ENCODE results near the gene LDLR.

LDLR gene

DNA sequence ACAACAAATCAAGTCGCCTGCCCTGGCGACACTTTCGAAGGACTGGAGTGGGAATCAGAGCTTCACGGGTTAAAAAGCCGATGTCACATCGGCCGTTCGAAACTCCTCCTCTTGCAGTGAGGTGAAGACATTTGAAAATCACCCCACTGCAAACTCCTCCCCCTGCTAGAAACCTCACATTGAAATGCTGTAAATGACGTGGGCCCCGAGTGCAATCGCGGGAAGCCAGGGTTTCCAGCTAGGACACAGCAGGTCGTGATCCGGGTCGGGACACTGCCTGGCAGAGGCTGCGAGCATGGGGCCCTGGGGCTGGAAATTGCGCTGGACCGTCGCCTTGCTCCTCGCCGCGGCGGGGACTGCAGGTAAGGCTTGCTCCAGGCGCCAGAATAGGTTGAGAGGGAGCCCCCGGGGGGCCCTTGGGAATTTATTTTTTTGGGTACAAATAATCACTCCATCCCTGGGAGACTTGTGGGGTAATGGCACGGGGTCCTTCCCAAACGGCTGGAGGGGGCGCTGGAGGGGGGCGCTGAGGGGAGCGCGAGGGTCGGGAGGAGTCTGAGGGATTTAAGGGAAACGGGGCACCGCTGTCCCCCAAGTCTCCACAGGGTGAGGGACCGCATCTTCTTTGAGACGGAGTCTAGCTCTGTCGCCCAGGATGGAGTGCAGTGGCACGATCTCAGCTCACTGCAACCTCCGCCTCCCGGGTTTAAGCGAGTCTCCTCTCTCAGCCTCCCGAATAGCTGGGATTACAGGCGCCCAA, at the start of gene LDLR:
TSS of gene LDLR (plus strand) at position 210 of the 760 bp plus-strand sequence. CDS start at position 296, 86 bp downstream.
- DNase-seq, result peak; percentile 94

DNA sequence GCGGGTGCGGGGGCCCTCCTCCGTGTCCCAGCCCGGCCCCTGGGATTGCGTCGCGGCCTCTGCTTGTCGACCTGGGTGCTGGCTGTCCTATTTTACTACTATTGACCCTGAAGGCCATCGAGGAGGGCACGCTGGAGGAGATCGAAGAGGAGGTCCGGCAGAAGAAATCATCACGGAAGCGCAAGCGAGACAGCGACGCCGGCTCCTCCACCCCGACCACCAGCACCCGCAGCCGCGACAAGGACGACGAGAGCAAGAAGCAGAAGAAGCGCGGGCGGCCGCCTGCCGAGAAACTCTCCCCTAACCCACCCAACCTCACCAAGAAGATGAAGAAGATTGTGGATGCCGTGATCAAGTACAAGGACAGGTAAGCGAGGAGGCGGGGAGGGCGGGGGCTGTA, 48.1 kb upstream of the LDLR start:
- DNase-seq, result no peak

DNA sequence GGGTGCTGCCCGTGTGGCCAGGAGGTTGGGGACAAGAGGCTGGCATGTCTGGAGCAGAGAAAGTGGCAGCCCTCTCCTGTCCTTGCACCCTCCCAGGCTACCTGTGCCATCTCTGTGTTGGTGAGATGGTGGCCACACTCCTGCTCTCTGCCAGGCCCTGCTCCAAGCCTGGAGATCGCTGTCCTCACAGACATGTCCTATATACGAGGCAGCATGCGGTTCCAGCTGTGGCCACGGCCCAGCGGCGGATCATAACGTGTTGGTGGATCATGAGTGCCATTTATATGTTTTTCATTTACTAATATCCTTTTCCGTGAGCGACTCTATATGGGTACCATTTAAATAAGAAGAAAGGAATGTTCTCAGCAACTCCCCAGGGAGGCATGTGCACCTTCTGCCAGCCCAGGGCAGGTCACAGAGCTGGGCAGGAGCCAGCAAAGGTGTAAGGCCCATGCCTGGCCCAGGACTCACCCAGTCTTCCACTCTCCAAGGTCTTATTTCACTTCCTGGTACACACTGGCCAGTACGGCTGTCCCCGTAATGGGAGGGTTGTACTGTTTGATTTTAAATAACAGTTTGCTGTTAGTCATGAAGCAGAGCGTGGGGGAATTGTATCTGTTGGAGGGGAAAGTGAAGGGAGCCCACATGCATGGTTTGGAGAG, 47.2 kb upstream of the LDLR start:
- no peak for DNase-seq

DNA sequence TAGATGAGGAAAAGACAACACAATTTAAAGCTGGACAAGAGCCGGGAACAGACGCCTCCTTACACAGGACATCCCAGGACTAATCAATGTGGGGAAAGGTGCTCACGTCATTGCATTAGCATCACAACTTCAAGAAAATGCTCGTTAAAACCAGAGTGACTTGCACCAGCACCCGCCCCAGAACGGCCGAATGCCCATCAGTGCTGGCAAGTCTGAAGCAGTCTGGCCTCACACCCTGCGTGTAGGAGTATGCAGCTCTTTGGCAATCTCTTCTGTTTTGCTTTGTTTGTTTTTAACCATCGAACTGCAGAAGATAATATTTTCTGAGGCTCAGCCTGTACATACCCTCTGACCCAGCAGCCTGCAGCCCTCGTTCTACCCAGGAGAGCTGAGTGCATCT, 44.8 kb upstream of the LDLR start:
- DNase-seq, result no peak

DNA sequence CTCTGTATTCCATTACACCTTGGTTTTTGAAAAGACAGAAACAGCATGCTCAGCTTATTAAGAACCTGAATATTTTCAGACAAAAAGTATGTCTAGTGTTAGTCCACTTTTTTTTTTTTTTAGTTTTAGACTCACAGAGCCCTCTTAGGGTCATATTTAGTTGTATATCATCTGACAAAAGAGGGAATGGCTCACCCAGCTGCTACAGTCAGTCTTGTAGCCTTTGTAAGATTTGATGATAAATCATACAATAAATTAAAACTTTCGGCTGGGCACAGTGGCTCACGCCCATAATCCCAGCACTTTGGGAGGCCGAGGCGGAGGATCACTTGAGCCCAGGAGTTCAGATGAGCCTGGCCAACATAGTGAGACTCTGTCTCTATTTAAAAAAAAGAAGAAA, 43.7 kb upstream of the LDLR start:
- no peak for DNase-seq

DNA sequence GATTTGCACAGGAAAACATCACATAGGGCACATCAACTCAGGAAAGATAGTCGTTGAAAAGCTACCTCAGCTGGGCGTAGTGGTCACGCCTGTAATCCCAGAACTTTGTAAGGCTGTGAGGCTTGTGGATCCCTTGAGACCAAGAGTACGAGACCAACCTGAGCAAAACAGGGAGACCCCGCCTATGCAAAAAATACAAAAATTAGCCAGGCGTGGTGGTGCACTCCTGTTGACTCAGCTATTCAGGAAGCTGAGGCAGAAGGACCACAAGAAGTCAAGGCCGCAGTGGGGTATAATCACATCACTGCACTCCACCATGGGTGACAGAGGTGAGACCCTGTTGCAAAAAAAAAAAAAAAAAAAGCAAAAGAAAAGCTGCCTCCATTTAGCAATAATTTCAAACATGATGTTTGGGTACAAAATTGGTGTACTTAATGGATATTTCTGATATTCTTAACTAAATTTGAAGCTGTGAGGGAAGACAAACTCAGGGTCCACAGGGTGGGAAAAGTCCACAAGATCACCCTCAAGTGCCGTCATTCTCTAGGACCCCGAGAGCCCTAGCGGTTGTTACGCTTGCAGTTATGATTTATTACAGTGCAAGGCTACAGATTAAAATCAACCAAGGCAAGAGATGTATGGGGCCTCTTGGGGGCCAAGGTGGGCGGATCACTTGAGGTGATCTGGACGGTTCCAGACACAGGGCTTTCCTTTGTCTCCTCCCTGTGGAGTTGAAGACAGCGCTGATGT, 42.5 kb upstream of the LDLR start:
- no peak for DNase-seq

DNA sequence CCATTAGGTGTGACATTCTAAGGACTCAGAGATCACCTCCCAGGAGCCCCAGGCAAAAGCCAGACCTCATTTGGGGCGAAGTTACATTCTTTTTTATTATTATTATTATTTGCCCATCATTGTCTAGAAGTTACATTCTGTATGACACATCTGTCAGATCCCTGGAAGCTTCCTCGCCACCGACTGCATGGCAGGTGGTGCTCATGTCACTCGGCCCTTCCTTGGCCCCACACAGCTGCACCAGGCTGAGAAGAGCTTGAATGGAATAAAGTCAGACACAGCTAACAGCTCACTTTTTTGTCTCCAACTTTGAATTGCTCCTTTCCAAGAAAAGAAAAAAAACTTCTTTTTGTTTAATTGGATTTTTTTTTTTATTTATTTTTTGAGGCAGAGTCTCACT, 41.4 kb upstream of the LDLR start:
- DNase-seq, result no peak

DNA sequence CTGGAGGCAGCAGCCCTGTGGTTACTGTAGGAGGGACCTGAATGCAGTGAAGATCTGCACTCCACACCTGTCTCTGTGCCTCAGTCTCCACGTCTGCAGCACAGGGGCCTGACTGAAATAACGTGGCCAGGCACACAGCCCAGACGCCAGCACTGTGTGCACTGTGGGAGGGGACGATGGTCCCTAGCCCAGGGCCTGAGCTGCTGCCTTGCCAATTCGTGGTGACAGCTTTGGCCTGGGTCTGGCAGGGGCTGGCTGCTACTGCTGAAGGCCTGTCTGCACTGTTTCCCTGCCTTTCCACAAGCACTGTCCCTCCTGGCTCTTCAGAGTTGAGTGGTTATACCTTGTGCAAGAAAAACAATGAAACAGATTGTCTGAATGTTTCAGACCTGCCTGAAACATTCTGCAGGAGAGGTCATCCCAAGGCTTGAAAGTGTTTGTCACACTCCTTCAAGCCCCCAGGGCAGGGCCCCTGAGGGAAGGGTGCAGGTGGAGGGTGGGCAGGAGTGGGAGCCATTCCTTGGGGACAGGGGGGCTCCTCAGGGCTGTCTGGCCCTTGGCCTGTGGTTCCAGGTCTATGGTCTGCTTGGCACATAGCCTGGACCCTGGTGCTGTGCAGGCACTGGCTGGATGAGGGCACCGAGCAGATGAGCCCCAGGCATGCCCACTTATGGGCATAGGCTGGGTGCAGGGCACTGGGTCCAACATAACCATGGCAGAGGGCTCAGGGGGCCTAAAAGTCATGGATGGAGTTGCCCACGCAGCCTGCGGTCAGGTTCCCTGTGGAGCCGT, 38.7 kb upstream of the LDLR start:
- DNase-seq, result no peak

DNA sequence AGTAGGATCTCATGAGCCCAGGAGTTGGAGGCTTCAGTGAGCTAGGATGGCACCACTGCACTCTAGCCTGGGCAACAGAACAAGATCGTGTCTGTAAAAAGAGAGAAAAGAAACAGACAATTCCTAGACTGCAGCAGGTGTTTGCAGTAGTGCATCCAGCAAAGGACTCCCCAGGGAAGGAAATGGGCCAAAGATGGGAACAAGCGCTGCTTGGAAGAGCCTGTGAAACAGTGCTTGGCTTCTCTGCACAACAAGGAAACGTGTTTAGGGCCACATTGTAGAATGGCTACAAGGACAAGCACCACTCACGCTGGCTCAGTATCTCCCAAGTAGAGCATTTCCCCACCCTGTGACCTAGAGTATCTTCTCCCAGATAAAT, 35.5 kb upstream of the LDLR start:
- DNase-seq, result no peak

DNA sequence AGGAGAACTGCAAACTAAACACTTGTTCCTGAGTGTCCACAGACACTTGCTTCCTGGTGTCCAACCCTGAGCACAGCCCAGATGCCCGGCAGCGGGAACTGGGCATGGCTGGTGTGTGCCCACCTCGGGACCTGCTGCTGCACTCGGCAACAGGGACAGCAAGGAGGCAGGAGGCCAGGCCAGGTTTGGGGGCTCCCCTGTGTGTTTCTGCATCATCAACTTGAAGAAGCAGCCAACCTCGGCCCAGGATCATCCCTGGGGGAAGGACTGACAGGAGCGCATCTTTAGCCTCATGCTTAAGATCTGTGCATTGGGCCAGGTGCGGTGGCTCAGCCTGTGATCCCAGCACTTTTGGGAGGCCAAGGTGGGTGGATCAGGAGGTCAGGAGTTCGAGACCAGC, 35.1 kb upstream of the LDLR start:
- DNase-seq, result no peak

DNA sequence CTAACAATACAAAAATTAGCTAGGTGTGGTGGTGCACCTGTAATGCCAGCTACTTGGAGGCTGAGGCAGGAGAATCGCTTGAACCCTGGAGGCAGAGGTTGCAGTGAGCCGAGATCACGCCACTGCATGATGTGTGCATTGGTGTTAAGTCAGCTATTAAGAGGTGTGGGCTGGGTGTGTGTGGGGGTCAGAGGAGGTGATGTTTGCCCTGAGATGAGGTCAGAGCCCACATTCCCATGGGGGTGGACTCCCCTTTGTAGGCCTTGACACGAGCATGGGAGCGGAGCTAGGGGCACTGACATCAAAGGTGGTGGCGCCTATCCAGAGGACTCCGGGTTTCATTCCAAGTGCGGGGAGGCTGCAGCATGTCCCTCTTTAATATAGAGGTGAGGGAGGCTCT, 34.6 kb upstream of the LDLR start:
- DNase-seq, result no peak

DNA sequence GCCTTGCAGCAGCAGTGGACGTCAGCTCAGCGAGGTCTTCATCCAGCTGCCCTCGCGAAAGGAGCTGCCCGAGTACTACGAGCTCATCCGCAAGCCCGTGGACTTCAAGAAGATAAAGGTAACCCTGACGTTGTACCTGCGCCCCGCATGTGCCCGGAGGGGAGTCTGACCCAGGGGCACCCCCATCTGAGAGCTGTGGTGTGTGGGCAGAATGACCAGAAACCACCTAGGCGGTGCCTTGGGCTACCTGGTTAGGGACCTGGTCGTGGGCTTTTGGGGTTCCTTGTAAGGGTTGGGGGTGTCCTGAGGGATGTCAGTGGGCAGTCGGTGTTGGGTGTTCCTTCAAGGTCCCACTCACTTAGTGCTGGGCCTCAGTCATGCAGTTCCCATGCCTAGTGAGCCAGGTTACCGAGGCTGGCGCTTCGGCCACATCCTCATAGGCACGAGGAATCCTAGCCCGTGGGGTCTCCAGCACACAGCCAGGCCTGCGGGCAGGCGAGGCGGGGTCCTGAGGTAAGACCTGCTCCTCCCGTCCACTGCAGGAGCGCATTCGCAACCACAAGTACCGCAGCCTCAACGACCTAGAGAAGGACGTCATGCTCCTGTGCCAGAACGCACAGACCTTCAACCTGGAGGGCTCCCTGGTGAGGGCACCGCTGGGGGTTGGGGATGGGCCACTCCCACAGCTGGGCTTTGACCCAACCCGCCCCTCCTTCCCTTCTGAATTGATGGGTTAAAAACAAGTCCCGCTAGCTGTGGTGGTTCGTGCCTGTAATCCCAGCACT, 30.8 kb upstream of the LDLR start:
- no peak for DNase-seq

DNA sequence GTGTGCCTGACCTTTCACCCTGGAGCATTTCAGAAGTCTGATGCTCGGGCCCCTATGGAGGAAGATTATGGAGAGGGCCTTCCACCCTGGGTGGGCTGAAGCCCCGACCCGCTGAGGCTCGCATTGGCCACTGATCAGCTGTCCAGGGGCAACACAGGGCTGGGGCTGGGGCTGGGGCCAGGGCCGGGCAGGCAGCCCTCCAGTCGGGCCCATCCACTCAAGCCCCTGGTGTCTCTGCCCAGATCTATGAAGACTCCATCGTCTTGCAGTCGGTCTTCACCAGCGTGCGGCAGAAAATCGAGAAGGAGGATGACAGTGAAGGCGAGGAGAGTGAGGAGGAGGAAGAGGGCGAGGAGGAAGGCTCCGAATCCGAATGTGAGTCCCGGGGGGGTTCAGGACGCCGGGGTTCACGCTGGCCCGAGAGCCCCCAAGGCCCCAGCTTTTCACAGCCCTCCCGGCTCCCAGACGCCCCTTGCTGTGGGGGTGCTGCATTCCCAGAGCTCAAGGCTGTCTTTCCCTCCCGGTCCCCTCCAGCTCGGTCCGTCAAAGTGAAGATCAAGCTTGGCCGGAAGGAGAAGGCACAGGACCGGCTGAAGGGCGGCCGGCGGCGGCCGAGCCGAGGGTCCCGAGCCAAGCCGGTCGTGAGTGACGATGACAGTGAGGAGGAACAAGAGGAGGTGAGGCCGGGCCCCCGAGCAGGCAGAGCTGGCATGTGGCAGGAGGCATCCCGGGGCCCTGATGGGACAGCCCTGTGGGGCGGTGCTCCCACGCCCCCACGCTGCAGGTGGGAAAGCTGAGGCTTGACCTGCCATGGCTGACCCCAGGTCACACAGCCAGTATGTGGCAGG, 29.5 kb upstream of the LDLR start:
- DNase-seq, result no peak

DNA sequence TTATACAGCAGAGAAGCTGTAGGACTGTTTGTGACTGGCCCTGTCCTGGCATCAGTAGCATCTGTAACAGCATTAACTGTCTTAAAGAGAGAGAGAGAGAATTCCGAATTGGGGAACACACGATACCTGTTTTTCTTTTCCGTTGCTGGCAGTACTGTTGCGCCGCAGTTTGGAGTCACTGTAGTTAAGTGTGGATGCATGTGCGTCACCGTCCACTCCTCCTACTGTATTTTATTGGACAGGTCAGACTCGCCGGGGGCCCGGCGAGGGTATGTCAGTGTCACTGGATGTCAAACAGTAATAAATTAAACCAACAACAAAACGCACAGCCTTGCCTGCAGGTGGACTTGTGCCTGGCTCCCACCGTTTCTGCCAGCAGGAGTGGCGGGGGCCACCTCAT, 27.3 kb upstream of the LDLR start:
- no peak for DNase-seq

DNA sequence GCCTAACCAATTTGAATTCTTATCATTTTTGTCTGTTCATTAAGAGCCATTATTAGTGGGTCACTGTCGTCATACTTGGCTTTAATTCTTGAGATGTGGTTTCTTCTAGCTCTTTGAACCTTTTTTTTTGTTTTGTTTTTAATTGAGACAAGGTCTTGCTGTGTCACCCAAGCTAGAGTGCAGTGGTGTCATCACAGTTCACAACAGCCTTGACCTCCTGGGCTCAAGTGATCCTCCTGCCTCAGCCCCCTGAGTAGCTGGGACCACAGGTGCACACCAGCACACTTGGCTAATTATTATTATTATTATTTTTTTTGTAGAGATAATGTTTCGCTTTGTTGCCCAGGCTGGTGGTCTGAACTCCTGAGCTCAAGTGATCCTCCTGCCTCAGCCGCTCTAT, 25.8 kb upstream of the LDLR start:
- no peak for DNase-seq

DNA sequence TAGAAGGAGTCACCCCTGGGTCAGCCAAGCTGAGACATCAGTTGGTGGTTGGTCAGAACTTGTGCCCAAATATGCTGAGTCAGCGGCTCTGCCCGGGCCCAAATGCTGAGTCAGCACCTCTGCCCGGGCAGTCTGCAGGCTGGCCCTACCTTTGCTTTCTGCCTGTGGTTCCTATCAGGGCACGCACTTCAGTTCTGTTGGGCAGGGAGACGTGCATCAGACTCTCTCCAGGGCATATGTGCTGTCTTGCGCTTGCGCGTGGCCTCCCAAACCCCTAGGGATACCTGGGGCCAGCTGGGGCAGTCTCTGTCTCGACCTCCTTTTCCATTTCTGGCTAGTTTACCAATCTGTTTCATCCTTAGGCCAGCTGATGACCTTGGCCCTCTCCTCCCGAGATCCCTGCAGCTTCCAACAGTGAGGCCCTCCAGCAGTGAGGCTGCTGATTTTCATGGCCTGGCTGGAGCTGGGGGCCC, 24.4 kb upstream of the LDLR start:
- DNase-seq, result no peak

DNA sequence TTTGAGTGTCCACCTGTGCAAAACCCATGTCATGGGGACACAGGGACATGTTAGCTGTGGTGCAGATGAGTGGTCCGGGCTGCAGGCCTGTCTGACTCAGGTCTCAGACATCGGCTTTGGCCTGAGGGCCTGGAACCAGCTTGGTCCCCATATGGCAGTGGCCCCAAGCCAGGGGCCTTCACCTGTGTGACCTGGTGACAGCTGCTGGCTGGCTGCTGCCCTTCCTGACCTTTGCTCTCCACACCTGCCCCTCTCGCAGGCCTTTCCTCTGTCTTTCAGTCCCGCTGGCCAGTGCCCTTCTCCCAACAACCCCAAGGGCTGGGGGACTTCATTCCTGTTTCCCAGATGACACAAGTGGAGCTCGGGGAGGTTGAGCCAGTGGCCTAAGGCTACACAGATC, 22.9 kb upstream of the LDLR start:
- DNase-seq, result no peak

DNA sequence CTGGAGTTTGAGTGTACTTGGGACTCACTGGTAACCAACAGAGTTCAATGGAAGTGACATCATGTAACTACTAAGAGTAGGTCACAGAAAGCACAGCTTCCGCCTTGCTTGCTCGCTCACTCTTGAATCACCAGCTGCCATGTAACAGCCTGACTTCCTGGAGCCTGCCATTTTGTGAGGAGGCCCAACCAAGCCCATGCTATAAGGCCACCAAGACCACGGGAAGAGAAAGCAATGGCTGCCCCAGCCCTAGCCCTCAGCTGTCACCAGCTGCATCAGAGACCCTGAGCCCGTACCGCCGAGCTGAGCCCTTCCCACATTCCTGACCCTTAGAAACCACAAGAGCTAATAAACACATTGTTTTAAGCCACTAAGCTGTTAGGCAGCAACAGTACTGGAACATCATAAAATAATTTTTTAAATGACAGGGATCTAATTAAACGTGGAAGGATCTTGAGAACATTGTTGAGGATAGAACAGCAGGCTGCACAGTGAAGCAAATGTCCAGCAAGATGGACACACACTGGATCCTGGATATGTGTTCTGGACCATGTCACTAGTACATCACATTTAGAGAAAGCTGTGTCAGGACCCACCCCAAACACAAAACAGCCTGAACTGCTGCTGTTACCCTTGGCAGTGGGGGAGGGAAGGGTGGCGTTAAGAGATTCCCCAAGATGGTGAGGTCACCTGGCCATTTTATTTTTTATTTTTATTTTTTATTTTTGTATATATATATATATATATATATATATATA, 21.7 kb upstream of the LDLR start:
- DNase-seq, result no peak

DNA sequence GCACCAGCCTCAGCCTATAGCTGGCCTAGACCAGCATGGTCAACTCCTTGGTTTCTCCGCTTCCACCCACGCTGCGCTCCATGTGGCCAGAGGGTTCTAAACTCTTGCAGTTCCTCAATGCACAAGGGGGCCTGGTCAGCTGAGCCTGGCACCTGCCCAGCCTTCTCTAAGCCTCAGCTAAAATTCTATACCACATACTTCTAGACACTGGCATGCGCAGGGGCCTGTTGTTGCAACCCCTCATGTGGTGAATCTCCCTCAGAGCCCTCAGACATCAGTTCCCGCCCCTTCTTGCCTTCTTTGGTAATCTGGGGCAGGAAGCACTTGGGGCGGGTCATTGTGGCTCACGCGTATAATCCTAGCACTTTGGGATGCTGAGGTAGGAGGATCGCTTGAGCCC, 19.7 kb upstream of the LDLR start:
- DNase-seq, result no peak

DNA sequence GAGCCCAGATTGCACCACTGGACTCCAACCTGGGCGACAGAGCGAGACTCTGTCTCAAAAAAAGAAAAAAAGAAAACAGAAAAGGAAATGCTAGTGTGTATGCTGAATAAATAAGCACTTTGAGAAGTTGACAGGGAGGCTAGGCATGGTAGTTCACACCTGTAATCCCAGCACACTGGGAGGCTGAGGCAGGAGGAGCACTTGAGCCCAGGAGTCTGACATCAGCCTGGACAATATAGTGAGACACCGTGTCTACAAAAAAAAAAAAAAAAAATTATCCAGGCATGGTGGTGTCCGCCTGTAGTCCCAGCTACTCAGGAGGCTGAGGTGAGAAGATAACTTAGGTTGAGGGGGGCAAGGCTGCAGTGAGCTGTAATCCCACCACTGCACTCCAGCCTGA, 19.1 kb upstream of the LDLR start:
- DNase-seq, result no peak

DNA sequence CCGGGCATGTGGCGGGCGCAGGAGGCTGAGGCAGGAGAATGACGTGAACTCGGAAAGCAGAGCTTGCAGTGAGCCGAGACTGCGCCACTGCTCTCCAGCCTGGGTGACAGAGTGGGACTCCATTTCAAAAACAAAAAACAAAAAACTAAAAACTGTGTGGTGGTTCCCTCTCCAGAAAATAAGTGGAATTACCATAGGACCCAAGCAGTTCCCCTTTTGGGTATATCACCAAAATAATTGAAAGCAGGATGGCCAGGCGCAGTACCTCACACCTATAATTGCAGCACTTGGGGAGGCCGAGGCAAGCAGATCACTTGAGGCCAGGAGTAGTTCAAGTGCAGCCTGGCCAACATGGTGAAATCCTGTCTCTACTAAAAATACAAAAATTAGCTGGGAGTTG, 15.7 kb upstream of the LDLR start:
- DNase-seq, result no peak
